ENCODE results near the gene GATA3.

- TF ChIP-seq CTCF (IDR thresholded peaks at IDR 0.05) (no peak), POLR2A (IDR thresholded peaks at IDR 0.05) (no peak)
These were observed 30.6 kb upstream of the GATA3 start for GRCh38 chr10:8023851-8024250.

Measured in esophagus squamous epithelium (tissue), 4 donors.